ENCODE measurements around the gene DLGAP3.
"Not testable (repeated sequence)": the region's sequence is repeated elsewhere in the genome, so short reads cannot be mapped to it uniquely, and the experiment has no call there.

GRCh38 chr1:34967672-34968071 is 38.2 kb upstream of the DLGAP3 start:
- TF ChIP-seq POLR2AphosphoS5 (IDR thresholded peaks at IDR 0.05; ENCODE audit: low read depth, low read length); POLR2A (IDR thresholded peaks at IDR 0.05; ENCODE audit: low read depth, low read length); TAF1 (IDR thresholded peaks at IDR 0.05; ENCODE audit: borderline replicate concordance, low read depth, low read length): not testable (repeated sequence)
